ENCODE measurements around the gene GAS7. TPM values are rescaled to one million over a fixed set of nuclear protein-coding genes. Genes with fewer than 3 reads are reported as not detected.
"Not testable (repeated sequence)": the region's sequence is repeated elsewhere in the genome, so short reads cannot be mapped to it uniquely, and the experiment has no call there.

The GAS7 gene
- total and polyA plus RNA-seq, 8 donors, result 4.1 to 185 (median 30.5) TPM

DNA sequence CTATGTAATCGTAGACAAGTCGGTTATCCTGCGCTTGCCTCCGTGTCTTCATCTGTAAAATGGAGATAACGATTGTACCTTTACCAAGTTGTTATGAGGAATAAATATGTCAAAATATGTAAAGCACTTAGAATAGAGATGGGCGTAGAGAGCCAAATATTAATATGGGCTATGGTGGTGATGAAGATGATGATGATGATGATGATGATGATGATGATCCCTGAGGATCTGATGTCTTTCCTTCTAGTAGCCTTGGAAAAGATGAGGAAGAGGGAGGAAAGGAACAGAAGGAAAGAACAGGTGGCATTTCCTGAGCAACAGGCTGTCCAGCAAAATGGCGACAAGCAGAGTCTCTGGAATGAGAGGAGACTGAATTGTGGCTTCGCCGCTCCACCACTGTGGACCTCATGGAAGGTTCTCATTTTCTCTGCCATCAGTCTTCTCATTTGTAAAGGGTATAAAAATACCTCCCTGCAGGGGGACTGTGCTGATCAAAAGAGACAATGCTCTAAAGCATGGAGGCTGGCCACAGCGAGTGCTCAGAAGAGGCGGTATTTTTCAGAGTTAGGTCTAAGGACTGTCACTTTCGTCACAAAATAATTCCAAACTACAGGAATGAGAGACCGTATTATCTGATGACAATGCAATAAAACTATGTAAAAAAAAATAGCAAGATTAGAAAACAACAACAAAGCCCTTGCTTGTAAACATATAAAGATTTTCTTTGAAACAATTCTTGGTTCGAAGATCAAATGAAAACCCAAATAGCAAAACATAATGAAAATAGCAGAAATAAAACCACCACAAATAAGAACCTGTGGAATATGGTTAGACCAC, 276.2 kb downstream of the GAS7 start:
- WGBS, 5 donors, result 91 to 96% (median 94%) methylated on average over 14 of the region's 14 CpGs
- no peaks in the 10 kb centered on the region for H3K27me3 ChIP-seq
- no peak for TF ChIP-seq POLR2A (IDR thresholded peaks at IDR 0.05)
- TF ChIP-seq POLR2AphosphoS5 (IDR thresholded peaks at IDR 0.05), result no peak
- TF ChIP-seq EP300 (IDR thresholded peaks at IDR 0.05), result no peak
- no peak for TF ChIP-seq CTCF (IDR thresholded peaks at IDR 0.05)
- H3K27ac ChIP-seq, result no peak overlapping the region
- peaks cover 0 to 5% (median 0%) of the 10 kb centered on the region in 4 donors for H3K4me1 ChIP-seq
- no peaks in the 10 kb centered on the region for H3K9me3 ChIP-seq
- DNase-seq, result no peak
- H3K36me3 ChIP-seq, result peaks cover 0 to 56% (median 22%) of the 10 kb centered on the region in 4 donors
- intact Hi-C loops (cut with DNase I; ENCODE audit: low total_unique reads), result no loop called here
- no peak overlapping the region for H3K4me3 ChIP-seq

DNA sequence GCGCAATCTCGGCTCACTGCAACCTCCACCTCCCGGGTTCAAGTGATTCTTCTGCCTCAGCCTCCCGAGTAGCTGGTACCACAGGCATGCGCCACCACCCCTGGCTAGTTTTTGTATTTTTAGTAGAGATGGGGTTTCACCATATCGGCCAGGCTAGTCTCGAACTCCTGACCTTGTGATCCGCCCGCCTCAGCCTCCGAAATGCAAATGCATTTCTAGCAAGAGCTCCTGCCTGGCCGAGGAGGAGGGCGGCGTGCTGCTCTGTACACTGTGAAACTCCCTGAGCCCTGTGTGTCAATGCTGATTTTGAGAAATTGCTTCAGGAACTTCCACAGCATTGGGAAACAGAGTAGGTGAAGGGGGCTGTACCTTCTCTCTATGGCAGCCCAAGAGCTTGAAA, 277.2 kb downstream of the GAS7 start:
- H3K27me3 ChIP-seq; DNase-seq; H3K4me1 ChIP-seq; H3K9me3 ChIP-seq; intact Hi-C loops (cut with DNase I; ENCODE audit: low total_unique reads); H3K4me3 ChIP-seq; H3K27ac ChIP-seq: not testable (repeated sequence)
- 82 to 92% (median 87%) methylated on average over 13 of the region's 13 CpGs for WGBS, 5 donors
- H3K36me3 ChIP-seq, result peaks cover 0 to 61% (median 30%) of the 10 kb centered on the region in 4 donors

DNA sequence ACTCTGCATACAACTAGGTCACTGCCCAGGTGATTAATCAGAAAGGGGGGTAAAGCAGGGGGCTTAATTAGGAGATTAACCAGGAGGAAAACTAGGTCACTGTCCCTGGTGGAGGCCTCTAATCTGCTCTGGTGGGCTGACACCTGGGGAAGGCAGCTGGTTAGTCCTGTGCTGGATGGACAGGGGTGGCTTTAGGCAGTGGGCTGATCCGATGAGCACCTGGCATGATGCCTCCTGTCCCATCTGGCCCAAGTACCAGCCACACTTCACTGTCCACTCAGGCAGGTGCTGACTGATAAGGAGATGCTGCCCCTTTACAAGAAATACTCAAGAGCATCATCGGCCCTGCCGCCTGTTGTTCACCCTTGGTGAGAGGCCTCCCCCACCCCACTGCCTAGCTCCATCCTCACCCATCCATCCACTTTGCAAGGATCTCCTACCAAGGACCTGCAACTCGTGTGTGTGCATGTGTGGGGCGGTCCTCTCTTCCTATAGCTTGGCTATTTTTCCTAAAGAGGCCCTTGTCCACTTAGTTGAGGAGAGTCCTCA, 279.5 kb downstream of the GAS7 start:
- no peaks in the 10 kb centered on the region for H3K4me1 ChIP-seq
- peaks cover 0 to 67% (median 37%) of the 10 kb centered on the region in 4 donors for H3K36me3 ChIP-seq
- intact Hi-C loops (cut with DNase I; ENCODE audit: low total_unique reads), result no loop called here
- WGBS, 5 donors, result 71 to 82% (median 76%) methylated on average over 5 of the region's 5 CpGs
- H3K9me3 ChIP-seq, result no peaks in the 10 kb centered on the region
- no peak for DNase-seq
- no peak overlapping the region for H3K27ac ChIP-seq
- no peaks in the 10 kb centered on the region for H3K27me3 ChIP-seq
- H3K4me3 ChIP-seq, result no peak overlapping the region
- TF ChIP-seq POLR2AphosphoS5 (IDR thresholded peaks at IDR 0.05) (no peak), POLR2A (IDR thresholded peaks at IDR 0.05) (no peak), CTCF (IDR thresholded peaks at IDR 0.05) (no peak), EP300 (IDR thresholded peaks at IDR 0.05) (no peak)

DNA sequence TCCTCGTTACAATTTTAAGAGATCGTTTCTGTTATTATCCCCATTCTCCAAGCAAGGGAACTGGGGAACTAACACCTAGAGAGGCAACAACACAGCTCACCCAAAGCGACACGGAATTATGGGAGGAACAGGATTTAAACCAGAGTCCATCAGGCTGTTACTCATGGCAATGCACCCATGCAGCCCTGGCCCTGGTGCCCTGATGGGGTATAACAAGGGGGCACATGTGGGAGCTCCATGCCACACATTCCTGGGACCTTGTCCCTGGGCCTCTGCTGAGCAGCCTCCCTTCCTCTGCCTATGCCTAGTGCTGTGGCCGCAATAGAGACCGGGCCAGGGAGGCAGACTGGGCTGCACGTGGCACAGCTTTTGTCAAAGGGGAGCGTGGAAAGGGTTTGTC, 280.1 kb downstream of the GAS7 start:
- H3K9me3 ChIP-seq, result no peaks in the 10 kb centered on the region
- H3K36me3 ChIP-seq, result peaks cover 0 to 67% (median 37%) of the 10 kb centered on the region in 4 donors
- TF ChIP-seq EP300 (IDR thresholded peaks at IDR 0.05), result no peak
- TF ChIP-seq POLR2AphosphoS5 (IDR thresholded peaks at IDR 0.05), result no peak
- TF ChIP-seq POLR2A (IDR thresholded peaks at IDR 0.05), result no peak
- no peak for TF ChIP-seq CTCF (IDR thresholded peaks at IDR 0.05)
- WGBS, 5 donors, result 86 to 93% (median 90%) methylated on average over 8 of the region's 8 CpGs
- no peaks in the 10 kb centered on the region for H3K27me3 ChIP-seq
- H3K27ac ChIP-seq, result no peak overlapping the region
- intact Hi-C loops (cut with DNase I; ENCODE audit: low total_unique reads), result no loop called here
- H3K4me1 ChIP-seq, result no peaks in the 10 kb centered on the region
- H3K4me3 ChIP-seq, result no peak overlapping the region
- no peak for DNase-seq

GRCh38 chr17:9917801-9918200, 280.6 kb downstream of the GAS7 start:
- Histone ChIP-seq H3K4me1 (no peaks in the 10 kb centered on the region), H3K27me3 (no peaks in the 10 kb centered on the region), H3K27ac (no peak overlapping the region), H3K36me3 (peaks cover 0 to 67% (median 37%) of the 10 kb centered on the region in 4 donors), H3K9me3 (no peaks in the 10 kb centered on the region), H3K4me3 (no peak overlapping the region)
- intact Hi-C loops (cut with DNase I; ENCODE audit: low total_unique reads), result no loop called here
- TF ChIP-seq POLR2A (IDR thresholded peaks at IDR 0.05), result no peak
- no peak for TF ChIP-seq CTCF (IDR thresholded peaks at IDR 0.05)
- TF ChIP-seq EP300 (IDR thresholded peaks at IDR 0.05), result no peak
- TF ChIP-seq POLR2AphosphoS5 (IDR thresholded peaks at IDR 0.05), result no peak
- DNase-seq, result no peak
- WGBS, 5 donors, result 71 to 91% (median 85%) methylated on average over 15 to 19 of the region's 19 CpGs

All from stomach (tissue), 9 donors.